ENCODE data around the gene SPINK5. TPM values are rescaled to one million over a fixed set of nuclear protein-coding genes. Genes with fewer than 3 reads are reported as not detected.

SPINK5 gene
- total RNA-seq, 1 experiment from 2014 or later, result 2.5 TPM

DNA sequence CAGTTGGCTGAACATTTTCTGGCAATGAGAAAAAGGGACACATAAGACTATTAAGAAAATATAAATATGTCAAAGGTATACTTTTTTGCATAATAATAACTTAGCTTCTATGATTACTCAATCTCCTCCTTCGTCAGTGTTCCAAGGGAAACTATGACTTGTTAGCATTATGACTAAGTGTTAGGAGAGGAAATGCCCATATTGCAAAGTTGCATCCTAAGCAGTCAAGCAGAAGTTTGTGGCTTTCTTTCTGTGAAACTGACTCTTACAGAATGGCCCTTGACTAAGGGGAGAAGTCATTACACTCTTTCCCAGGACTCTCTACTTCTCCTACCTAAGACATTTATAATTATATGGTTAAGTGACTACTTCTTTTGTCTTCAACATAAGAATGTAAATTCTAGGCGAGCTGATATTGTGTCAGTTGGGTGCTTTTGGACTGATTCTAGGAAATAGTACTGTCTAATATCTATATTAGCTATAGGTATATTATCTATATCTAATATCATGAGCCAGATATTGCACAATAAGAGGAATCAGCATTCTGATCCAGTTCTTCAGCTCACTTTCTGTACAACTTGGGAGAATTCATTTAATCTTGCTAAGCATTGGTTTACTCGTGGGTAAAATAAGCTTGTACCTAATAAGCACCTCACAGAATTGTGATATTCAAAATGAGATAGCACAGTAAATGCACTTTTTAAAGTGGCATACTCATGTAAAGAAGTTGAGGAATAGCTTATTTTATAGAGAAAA lies 122.6 kb downstream of the SPINK5 start:
- Mint-ChIP-seq H3K4me3 (ENCODE audit: low read depth, unreplicated experiment) (no peak overlapping the region), H3K9me3 (ENCODE audit: low read depth, unreplicated experiment) (no peaks in the 10 kb centered on the region), H3K4me1 (ENCODE audit: low read depth, unreplicated experiment) (no peaks in the 10 kb centered on the region), H3K36me3 (ENCODE audit: insufficient read depth, unreplicated experiment) (no peaks in the 10 kb centered on the region), H3K27me3 (ENCODE audit: unreplicated experiment) (no peaks in the 10 kb centered on the region), H3K27ac (ENCODE audit: unreplicated experiment) (no peak overlapping the region)
- TF ChIP-seq, protein P1, sequence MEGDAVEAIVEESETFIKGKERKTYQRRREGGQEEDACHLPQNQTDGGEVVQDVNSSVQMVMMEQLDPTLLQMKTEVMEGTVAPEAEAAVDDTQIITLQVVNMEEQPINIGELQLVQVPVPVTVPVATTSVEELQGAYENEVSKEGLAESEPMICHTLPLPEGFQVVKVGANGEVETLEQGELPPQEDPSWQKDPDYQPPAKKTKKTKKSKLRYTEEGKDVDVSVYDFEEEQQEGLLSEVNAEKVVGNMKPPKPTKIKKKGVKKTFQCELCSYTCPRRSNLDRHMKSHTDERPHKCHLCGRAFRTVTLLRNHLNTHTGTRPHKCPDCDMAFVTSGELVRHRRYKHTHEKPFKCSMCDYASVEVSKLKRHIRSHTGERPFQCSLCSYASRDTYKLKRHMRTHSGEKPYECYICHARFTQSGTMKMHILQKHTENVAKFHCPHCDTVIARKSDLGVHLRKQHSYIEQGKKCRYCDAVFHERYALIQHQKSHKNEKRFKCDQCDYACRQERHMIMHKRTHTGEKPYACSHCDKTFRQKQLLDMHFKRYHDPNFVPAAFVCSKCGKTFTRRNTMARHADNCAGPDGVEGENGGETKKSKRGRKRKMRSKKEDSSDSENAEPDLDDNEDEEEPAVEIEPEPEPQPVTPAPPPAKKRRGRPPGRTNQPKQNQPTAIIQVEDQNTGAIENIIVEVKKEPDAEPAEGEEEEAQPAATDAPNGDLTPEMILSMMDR (IDR thresholded peaks at IDR 0.05; ENCODE audit: unreplicated experiment), result no peak
- intact Hi-C loops (cut with micrococcal nuclease; ENCODE audit: unreplicated experiment), result no loop called here
- BruUV-seq (replicated peaks), result no TSS peak
- CTCF ChIA-PET, result interaction anchor here (0.6 to 1.0 kb wide), 4 partner anchors 82 to 733 kb away, joined by 3 to 7 read pairs (median 3); no protein-coding TSS in a partner anchor
- DNase-seq, result peak; percentile 3

Other genes with a start within 250 kb of the SPINK5 start
- 307 and 444 TPM in 2 replicates for gene SPINK1, start 232.3 kb upstream of the SPINK5 start, total RNA-seq (2022)
- not detected in 2 replicates for gene SCGB3A2, start 185.3 kb upstream of the SPINK5 start, total RNA-seq (2022)
- 0.97 TPM in 1 of 2 replicates, not detected in the other for gene C5orf46, start 157.4 kb upstream of the SPINK5 start, total RNA-seq (2022)
- not detected in 2 replicates for gene SPINK14, start 104.6 kb downstream of the SPINK5 start, total RNA-seq (2022)
- gene SPINK6, start 139.1 kb downstream of the SPINK5 start, total RNA-seq (2022), result not detected in 2 replicates
- gene MARCOL, start 174.5 kb downstream of the SPINK5 start, total RNA-seq (2022), result not detected in 2 replicates
- not detected in 2 replicates for gene SPINK13, start 204.8 kb downstream of the SPINK5 start, total RNA-seq (2022)
- gene SPINK7, start 248.4 kb downstream of the SPINK5 start, total RNA-seq (2022), result not detected in 2 replicates